ENCODE measurements around the gene PRELID2.
A peak's percentile ranks its signal among the peaks of the same experiment; 100 is the strongest.

The PRELID2 gene

GRCh38 chr5:145791866-145792265 is 43.3 kb downstream of the PRELID2 start:
- TF ChIP-seq CTCF (conservative IDR thresholded peaks at IDR 0.05; ENCODE audit: control insufficient read depth, insufficient read depth, low read depth, low read length), result no peak
- H3K4me3 ChIP-seq (ENCODE audit: control insufficient read depth, low read depth, low read length), result no peak overlapping the region
- no peak for DNase-seq (ENCODE audit: low read depth)

- TF ChIP-seq CTCF (conservative IDR thresholded peaks at IDR 0.05; ENCODE audit: control insufficient read depth, insufficient read depth, low read depth, low read length), result no peak
- no peak overlapping the region for H3K4me3 ChIP-seq (ENCODE audit: control insufficient read depth, low read depth, low read length)
- no peak for DNase-seq (ENCODE audit: low read depth)
Measured at GRCh38 chr5:145787996-145788395, 47.1 kb downstream of the PRELID2 start.

GRCh38 chr5:145787507-145787906 is 47.6 kb downstream of the PRELID2 start:
- no peak for TF ChIP-seq CTCF (conservative IDR thresholded peaks at IDR 0.05; ENCODE audit: control insufficient read depth, insufficient read depth, low read depth, low read length)

GRCh38 chr5:145787001-145787400 is 48.1 kb downstream of the PRELID2 start:
- DNase-seq (ENCODE audit: low read depth), result no peak
- no peak overlapping the region for H3K4me3 ChIP-seq (ENCODE audit: control insufficient read depth, low read depth, low read length)
- no peak for TF ChIP-seq CTCF (conservative IDR thresholded peaks at IDR 0.05; ENCODE audit: control insufficient read depth, insufficient read depth, low read depth, low read length)

More at GRCh38 chr5:145787507-145787906, 47.6 kb downstream of the PRELID2 start:
- no peak overlapping the region for H3K4me3 ChIP-seq (ENCODE audit: control insufficient read depth, low read depth, low read length)
- DNase-seq (ENCODE audit: low read depth), result no peak

GRCh38 chr5:145780982-145781381 is 54.2 kb downstream of the PRELID2 start:
- DNase-seq (ENCODE audit: low read depth), result no peak
- TF ChIP-seq CTCF (conservative IDR thresholded peaks at IDR 0.05; ENCODE audit: control insufficient read depth, insufficient read depth, low read depth, low read length), result no peak
- no peak overlapping the region for H3K4me3 ChIP-seq (ENCODE audit: control insufficient read depth, low read depth, low read length)

- TF ChIP-seq CTCF (conservative IDR thresholded peaks at IDR 0.05; ENCODE audit: control insufficient read depth, insufficient read depth, low read depth, low read length), result no peak
- DNase-seq (ENCODE audit: low read depth), result peak; percentile 16
- no peak overlapping the region for H3K4me3 ChIP-seq (ENCODE audit: control insufficient read depth, low read depth, low read length)
Measured at GRCh38 chr5:145778144-145778900, 56.8 kb downstream of the PRELID2 start.
